ENCODE results near the gene CNTN4.

DNA sequence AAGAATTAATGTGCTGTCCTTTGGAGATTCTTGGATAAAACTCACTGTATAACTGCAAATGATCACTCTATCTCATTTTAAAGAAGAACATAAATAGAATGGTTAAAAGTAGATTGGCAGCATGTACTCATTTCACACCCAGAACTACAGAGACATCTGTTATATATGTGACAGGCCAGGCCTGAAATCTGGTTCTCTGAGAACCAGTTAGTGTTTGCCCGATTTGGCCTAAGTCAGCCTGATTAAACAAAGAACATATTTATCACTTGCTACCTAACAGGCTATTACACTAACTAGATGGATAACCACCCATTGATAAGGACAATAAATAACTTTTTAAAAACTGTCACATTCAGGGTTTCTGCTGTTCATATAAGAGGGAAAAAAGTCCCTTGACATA, 460.1 kb downstream of the CNTN4 start:
- TF ChIP-seq, protein P1, sequence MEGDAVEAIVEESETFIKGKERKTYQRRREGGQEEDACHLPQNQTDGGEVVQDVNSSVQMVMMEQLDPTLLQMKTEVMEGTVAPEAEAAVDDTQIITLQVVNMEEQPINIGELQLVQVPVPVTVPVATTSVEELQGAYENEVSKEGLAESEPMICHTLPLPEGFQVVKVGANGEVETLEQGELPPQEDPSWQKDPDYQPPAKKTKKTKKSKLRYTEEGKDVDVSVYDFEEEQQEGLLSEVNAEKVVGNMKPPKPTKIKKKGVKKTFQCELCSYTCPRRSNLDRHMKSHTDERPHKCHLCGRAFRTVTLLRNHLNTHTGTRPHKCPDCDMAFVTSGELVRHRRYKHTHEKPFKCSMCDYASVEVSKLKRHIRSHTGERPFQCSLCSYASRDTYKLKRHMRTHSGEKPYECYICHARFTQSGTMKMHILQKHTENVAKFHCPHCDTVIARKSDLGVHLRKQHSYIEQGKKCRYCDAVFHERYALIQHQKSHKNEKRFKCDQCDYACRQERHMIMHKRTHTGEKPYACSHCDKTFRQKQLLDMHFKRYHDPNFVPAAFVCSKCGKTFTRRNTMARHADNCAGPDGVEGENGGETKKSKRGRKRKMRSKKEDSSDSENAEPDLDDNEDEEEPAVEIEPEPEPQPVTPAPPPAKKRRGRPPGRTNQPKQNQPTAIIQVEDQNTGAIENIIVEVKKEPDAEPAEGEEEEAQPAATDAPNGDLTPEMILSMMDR (IDR thresholded peaks at IDR 0.05; ENCODE audit: insufficient read depth, low read length), result no peak
- TF ChIP-seq POLR2AphosphoS5 (IDR thresholded peaks at IDR 0.05; ENCODE audit: low read depth), result no peak
